ENCODE results near the gene NEK4.

The NEK4 gene

DNA sequence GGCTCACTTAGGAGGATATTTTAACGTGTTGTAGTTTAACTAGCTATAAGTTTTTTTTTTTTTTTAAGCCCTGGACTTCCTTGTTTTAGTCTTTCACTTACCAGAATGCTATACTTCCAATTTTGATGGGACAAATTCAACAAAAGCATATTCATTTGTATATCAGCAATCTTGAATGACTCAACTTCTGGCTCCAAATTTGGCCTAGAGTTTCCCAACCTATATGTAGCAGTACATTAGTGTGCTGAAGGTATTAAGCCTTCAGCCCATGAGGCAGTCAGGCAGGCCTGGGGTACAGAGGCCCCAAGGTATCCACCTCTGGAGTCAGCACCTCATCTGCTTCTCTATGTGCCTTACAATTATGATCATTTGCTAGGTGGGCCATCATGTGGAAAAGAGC lies 90.9 kb downstream of the NEK4 start:
- in situ Hi-C loops (cut with HindIII; ENCODE audit: low sequenced_read_pairs) = loop anchor here (5.0 kb wide), 1 partner anchor 57 kb away; no protein-coding TSS in a partner anchor

DNA sequence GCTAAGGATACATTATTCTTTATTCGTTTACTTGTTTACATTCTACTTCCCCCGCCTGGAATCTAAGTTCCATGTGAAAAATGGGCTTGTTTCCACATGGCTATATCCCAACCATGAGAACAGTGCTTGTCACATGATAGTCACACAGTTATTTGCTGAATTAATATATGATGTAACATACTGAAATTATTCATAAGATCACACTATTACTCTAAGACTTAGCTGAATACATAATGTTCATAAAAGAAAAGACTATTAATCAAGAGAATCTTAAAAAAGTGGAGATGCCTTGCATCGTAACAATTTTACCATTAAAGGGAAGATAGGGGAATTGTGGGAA lies 91.6 kb downstream of the NEK4 start:
- in situ Hi-C loops (cut with HindIII; ENCODE audit: low sequenced_read_pairs) = loop anchor here (5.0 kb wide), 1 partner anchor 58 kb away; no protein-coding TSS in a partner anchor

DNA sequence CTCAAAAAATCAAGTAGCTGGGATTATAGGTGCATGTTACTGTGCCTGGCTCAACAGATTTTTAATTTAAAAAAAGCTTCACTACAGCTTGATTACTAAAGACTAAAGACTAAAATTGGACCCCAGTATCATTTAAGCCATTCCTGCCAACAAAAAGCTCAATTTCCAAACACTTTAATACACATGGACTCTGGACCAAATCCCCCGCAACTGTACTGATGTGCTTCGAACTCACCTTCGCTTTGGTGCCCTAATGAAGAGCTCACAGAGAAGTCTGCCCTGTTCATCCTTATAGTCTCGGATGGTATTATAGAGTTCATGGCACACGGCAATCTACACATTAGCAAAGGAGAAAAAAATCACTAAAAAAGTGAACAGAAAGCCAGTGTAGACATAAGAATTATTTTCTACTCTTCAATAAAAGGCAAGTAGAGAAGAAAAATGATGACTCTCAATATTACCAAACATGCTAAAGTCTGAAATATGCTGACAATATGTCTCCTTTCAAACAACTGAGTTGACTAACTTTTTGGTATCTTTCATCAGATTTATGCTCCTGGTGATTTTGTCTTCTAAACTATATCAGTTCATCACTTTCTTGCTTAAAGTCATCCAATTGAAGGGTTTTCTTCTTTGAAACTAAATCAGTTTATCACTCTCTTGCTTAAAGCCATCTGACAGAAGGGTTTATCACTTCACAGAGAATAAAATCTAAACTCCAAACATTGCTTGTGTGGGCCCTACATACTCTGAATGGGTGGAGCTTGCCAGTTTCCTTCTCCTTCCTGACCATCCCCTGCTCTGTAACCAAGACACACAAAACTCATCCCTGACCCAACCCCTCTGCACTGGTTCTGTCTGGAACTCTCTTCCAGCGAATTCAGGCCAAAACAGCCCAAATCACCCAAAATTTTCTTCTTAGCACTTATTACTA lies 92.2 kb downstream of the NEK4 start:
- in situ Hi-C loops (cut with HindIII; ENCODE audit: low sequenced_read_pairs) = loop anchor here (5.0 kb wide), 1 partner anchor 59 kb away; no protein-coding TSS in a partner anchor

DNA sequence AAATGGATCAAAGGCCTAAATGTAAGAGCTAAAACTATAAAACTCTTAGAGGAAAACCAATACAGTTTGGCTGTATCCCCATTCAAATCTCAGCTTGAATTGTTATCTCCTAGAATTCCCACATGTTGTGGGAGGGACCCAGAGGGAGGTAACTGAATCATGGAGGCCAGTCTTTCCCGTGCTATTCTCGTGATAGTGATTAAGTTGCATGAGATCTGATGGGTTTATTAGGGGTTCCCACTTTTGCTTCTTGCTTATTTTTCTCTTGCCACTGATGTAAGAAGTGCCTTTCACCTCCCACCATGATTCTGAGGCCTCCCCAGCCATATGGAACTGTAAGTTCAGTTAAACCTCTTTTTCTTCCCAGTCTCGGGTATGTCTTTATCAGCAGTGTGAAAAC lies 94.5 kb downstream of the NEK4 start:
- in situ Hi-C loops (cut with HindIII; ENCODE audit: low sequenced_read_pairs) = loop anchor here (5.0 kb wide), 1 partner anchor 61 kb away; no protein-coding TSS in a partner anchor

- in situ Hi-C loops (cut with HindIII; ENCODE audit: low sequenced_read_pairs) = no loop called here
These were observed 99.1 kb downstream of the NEK4 start for GRCh38 chr3:52671676-52672075.

- in situ Hi-C loops (cut with HindIII; ENCODE audit: low sequenced_read_pairs) = no loop called here
These were observed 99.9 kb downstream of the NEK4 start for GRCh38 chr3:52670621-52671521.

- in situ Hi-C loops (cut with HindIII; ENCODE audit: low sequenced_read_pairs) = no loop called here
These were observed 107.6 kb downstream of the NEK4 start for GRCh38 chr3:52663098-52663497.

DNA sequence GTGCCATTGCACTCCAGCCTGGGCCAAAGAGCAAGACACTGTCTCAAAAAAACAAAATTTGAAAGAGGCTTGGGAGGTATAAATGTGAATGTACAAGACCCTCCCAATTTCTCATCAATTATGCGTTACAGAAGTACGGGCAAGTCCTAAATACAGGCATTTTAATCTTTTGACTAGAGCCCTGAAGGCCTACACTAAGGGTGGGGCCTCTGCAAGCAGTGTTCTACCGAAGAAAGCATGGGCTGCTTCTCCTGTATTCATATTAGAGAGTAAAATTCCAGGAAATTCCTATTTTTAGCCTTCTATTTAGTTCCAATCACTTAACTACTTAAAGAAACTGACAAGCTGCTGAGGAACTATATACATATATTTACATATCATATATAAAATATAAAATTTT lies 110.7 kb downstream of the NEK4 start:
- in situ Hi-C loops (cut with HindIII; ENCODE audit: low sequenced_read_pairs) = no loop called here
